Gastrocnemius medialis (tissue), 4 donors: ENCODE results near the gene B3GALT5. TPM values are rescaled to one million over a fixed set of nuclear protein-coding genes. Genes with fewer than 3 reads are reported as not detected.

Experiments
- ATAC-seq, 2 donors: fragments of 150-250 bp; one replicate each; pipeline ENCODE4 v1.9.1; 2016
- DNase-seq, 2 donors: peaks; one replicate each; pipeline ENCODE4 v3.0.0-alpha.2; 2019
- H3K27ac ChIP-seq, 4 donors: fragments of 200-600 bp; sonication (generic); 1 replicate in 1 of 4; 2 replicates in 3 of 4; pipeline ENCODE4 v1.5.1; 2016 to 2018; ENCODE audit warnings: mild to moderate bottlenecking in 2 of 4, moderate library complexity in 1 of 4
- H3K27me3 ChIP-seq, 3 donors: fragments of 200-600 bp; sonication (generic) in 2 of 3; 1 replicate in 1 of 3; 2 replicates in 2 of 3; pipeline versions ENCODE4 v1.5.1 to v1.6.0; 2016 to 2019; ENCODE audit warnings: mild to moderate bottlenecking in 1 of 3, moderate library complexity in 1 of 3
- H3K36me3 ChIP-seq, 2 donors: fragments of 200-600 bp; sonication (generic) in 1 of 2; one replicate each; pipeline ENCODE4 v1.5.1; 2017 to 2018
- H3K4me1 ChIP-seq, 2 donors: fragments of 200-600 bp; sonication (generic) in 1 of 2; one replicate each; pipeline ENCODE4 v1.5.1; 2016 to 2017; ENCODE audit warnings: mild to moderate bottlenecking in 2 of 2
- H3K4me3 ChIP-seq, 4 donors: fragments of 200-600 bp; sonication (generic) in 3 of 4; 1 replicate in 1 of 4; 2 replicates in 3 of 4; pipeline ENCODE4 v1.5.1; 2016 to 2019; ENCODE audit warnings: mild to moderate bottlenecking in 2 of 4
- H3K9me3 ChIP-seq, 3 donors: fragments of 200-600 bp; sonication (generic) in 2 of 3; 1 replicate in 1 of 3; 2 replicates in 2 of 3; pipeline ENCODE4 v1.5.1; 2016 to 2019
- POLR2A ChIP-seq, 2 donors: fragments of 450-650 bp; IDR thresholded peaks; one replicate each; pipeline ENCODE4 v1.6.1; 2017; ENCODE audit warnings: antibody characterized with exemption in 2 of 2, mild to moderate bottlenecking in 2 of 2, moderate library complexity in 2 of 2
- in situ Hi-C, 4 donors: fragments of 200-750 bp; cut with MboI; loops; one replicate each; pipeline versions ENCODE4 v1.15.0 to v1.8.0; 2017; ENCODE audit warnings: low sequenced_read_pairs in 4 of 4
- intact Hi-C: fragments of 100-400 bp; cut with DNase I; formaldehyde crosslinking; loops from one replicate; pipeline ENCODE4 v1.15.1; 2023; ENCODE audit warnings: low total_unique reads
- total RNA-seq, 4 donors: library from RNA; depleted of rRNA; stranded (reverse); fragments of >200 nt; gene quantifications; one replicate each; pipeline versions ENCODE4 v1.1.0 to v1.2.3, GENCODE V29; 2016
- TF ChIP-seq, protein P1 (sequence below), 5 experiments: fragments of 450-650 bp in 3 of 5; fragments of 200-600 bp in 2 of 5; sonication (generic) in 2 of 5; IDR thresholded peaks in 4 of 5; conservative IDR thresholded peaks in 1 of 5; 1 replicate in 4 of 5; 2 replicates in 1 of 5; pipeline ENCODE4 v1.5.1; 2016 to 2019; ENCODE audit warnings: antibody characterized with exemption in 5 of 5, mild to moderate bottlenecking in 3 of 5, moderate library complexity in 3 of 5

The B3GALT5 gene
- total RNA-seq, 4 donors from 2014 or later: 0.02 to 1.3 TPM; not detected in 2

DNA sequence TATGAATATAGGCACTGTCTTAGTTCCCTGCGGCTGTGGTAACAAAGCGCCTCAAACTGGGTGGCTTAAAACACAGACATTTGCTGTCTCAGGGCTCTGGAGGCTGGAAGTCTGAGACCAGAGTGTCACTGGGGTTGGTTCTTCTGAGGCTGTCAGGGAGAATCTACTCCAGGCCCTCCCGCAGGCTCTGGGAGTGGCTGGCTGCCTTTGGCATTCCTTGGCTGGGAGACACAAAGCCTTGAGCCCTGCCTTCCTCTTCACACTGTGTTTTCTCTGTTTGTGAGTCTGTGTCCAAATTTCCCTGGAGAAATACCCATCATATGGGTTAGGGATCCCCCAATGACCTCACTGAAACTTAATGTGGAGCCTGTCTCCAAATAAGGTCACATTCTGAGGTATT lies 38.5 kb downstream of the B3GALT5 start:
- no peaks in the 10 kb centered on the region for H3K9me3 ChIP-seq
- ATAC-seq (no peak), DNase-seq (no peak)
- in situ Hi-C loops (no loop called here), intact Hi-C loops (no loop called here)
- no peak overlapping the region for H3K27ac ChIP-seq
- no peaks in the 10 kb centered on the region for H3K36me3 ChIP-seq
- H3K27me3 ChIP-seq: no peaks in the 10 kb centered on the region
- no peak overlapping the region for H3K4me3 ChIP-seq
- no peak for TF ChIP-seq POLR2A (IDR thresholded peaks at IDR 0.05)
- TF ChIP-seq, protein P1, sequence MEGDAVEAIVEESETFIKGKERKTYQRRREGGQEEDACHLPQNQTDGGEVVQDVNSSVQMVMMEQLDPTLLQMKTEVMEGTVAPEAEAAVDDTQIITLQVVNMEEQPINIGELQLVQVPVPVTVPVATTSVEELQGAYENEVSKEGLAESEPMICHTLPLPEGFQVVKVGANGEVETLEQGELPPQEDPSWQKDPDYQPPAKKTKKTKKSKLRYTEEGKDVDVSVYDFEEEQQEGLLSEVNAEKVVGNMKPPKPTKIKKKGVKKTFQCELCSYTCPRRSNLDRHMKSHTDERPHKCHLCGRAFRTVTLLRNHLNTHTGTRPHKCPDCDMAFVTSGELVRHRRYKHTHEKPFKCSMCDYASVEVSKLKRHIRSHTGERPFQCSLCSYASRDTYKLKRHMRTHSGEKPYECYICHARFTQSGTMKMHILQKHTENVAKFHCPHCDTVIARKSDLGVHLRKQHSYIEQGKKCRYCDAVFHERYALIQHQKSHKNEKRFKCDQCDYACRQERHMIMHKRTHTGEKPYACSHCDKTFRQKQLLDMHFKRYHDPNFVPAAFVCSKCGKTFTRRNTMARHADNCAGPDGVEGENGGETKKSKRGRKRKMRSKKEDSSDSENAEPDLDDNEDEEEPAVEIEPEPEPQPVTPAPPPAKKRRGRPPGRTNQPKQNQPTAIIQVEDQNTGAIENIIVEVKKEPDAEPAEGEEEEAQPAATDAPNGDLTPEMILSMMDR (IDR thresholded peaks at IDR 0.05 in 4 of 5, conservative IDR thresholded peaks at IDR 0.05 in 1 of 5): no peak
- H3K4me1 ChIP-seq: no peaks in the 10 kb centered on the region

DNA sequence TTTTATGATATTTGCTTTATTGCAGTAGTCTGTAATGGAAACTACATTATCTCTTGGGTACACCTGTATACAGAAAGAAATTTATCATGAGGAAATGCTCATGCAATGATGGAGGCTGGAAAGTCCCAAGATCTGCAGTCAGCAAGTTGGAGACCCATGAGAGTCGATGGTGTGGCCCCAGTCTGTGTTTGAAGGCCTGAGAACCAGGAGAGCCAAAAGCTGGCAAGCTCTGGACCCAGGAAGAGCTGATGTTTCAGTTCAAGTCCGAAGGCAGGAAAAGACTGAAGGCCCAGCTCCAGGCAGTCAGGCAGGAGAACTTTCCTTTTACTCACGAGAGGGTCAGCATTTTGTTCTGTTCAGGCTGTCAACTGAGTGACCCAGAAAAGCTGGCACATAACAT lies 42.2 kb downstream of the B3GALT5 start:
- H3K36me3 ChIP-seq: no peaks in the 10 kb centered on the region
- ATAC-seq (no peak), DNase-seq (no peak)
- H3K4me3 ChIP-seq: no peak overlapping the region
- intact Hi-C loops: no loop called here
- in situ Hi-C loops: no loop called here
- H3K27ac ChIP-seq: no peak overlapping the region
- TF ChIP-seq, protein P1 (IDR thresholded peaks at IDR 0.05 in 4 of 5, conservative IDR thresholded peaks at IDR 0.05 in 1 of 5): no peak
- no peak for TF ChIP-seq POLR2A (IDR thresholded peaks at IDR 0.05)
- H3K9me3 ChIP-seq: no peaks in the 10 kb centered on the region
- H3K4me1 ChIP-seq: no peaks in the 10 kb centered on the region
- H3K27me3 ChIP-seq: no peaks in the 10 kb centered on the region

DNA sequence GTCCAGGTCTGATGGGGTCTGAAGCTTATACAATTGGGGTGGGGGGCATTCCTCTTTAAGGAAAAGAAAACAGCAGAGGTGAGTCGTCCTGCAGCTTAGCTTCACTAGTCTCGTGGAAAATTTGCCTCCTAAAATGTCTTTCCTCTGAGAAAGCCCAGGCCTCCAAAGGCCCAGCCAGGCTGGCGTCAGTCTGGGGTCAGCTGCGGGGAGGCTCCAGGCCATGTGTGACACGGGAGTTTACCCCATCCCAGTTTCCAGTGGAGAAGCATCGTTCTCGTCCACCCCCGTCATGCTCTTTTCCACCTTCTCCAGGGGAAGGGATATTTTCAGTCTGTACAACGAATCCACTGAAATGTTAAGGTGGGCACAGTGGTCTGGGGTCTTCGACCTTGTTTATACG lies 42.8 kb downstream of the B3GALT5 start:
- DNase-seq (no peak), ATAC-seq (no peak)
- in situ Hi-C loops: no loop called here
- no peak overlapping the region for H3K4me3 ChIP-seq
- no peaks in the 10 kb centered on the region for H3K4me1 ChIP-seq
- no peaks in the 10 kb centered on the region for H3K27me3 ChIP-seq
- TF ChIP-seq, protein P1 (IDR thresholded peaks at IDR 0.05 in 4 of 5, conservative IDR thresholded peaks at IDR 0.05 in 1 of 5): no peak
- TF ChIP-seq POLR2A (IDR thresholded peaks at IDR 0.05): no peak
- H3K9me3 ChIP-seq: no peaks in the 10 kb centered on the region
- no peak overlapping the region for H3K27ac ChIP-seq
- no peaks in the 10 kb centered on the region for H3K36me3 ChIP-seq
- intact Hi-C loops: no loop called here

DNA sequence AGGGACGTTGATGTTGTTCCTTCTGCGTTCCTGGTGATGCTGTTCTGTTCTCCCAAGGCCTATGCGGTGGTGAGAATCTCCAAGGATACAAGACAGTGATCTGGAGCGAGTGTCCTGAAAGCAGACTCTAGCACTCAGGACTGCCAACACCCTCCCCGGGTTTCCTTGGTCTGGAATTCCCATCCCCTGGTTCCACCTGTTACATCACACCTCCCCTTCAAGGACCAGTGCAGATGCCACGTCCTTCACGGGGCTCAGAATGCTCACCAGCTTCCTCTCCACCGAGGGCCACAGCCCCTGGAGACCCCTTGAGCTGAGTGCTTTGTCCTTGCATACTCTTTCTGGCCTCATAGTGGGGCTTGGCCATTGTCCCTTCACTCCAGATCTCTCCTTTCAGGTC lies 43.5 kb downstream of the B3GALT5 start:
- intact Hi-C loops (no loop called here), in situ Hi-C loops (no loop called here)
- DNase-seq: no peak

More for the DNA sequence above, 43.5 kb downstream of the B3GALT5 start:
- no peak overlapping the region for H3K27ac ChIP-seq
- ATAC-seq: no peak
- no peaks in the 10 kb centered on the region for H3K27me3 ChIP-seq
- H3K4me1 ChIP-seq: no peaks in the 10 kb centered on the region
- no peak for TF ChIP-seq POLR2A (IDR thresholded peaks at IDR 0.05)
- TF ChIP-seq, protein P1 (IDR thresholded peaks at IDR 0.05 in 4 of 5, conservative IDR thresholded peaks at IDR 0.05 in 1 of 5): no peak
- no peak overlapping the region for H3K4me3 ChIP-seq
- H3K36me3 ChIP-seq: no peaks in the 10 kb centered on the region
- no peaks in the 10 kb centered on the region for H3K9me3 ChIP-seq
